ENCODE results near the gene NLK.

DNA sequence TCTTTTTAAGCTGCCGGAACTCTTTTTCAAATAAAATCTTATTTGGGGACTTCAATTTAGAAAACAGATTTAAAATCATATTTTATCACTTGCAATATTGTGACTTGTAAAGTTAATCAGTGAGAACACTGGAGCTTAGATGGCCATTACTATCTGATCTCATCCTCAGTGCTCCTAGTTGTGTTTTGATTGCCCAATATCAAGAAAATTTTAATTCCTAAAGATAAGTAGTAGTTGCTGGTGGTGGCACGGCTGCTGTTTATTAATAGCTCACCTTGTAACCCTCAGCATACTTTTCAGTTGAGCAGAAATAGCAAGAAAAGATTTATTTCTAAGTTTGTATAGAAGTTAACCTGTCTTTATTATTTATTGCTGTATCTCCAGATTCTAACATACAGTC, 124.0 kb downstream of the NLK start:
- no peak for TF ChIP-seq CTCF (IDR thresholded peaks at IDR 0.05)
- TF ChIP-seq EP300 (IDR thresholded peaks at IDR 0.05; ENCODE audit: low read depth), result no peak

Data from transverse colon (tissue), 3 donors.